Fibroblast of lung (primary cell): ENCODE results near the gene MAP6.

ENCODE experiments used
- CTCF ChIP-seq, 2 donors: IDR thresholded peaks in 1 of 2; conservative IDR thresholded peaks in 1 of 2; 1 replicate in 1 of 2; 2 replicates in 1 of 2; pipeline ENCODE4 v1.5.1; 2011 to 2012; ENCODE audit warnings: low read length in 2 of 2, control low read depth in 1 of 2, inconsistent platforms in 1 of 2, low read depth in 1 of 2, mild to moderate bottlenecking in 1 of 2
- EZH2 ChIP-seq: IDR thresholded peaks from 2 replicates; pipeline ENCODE4 v1.5.1; 2012; ENCODE audit warnings: low read length, control low read depth, mild to moderate bottlenecking; ENCODE audit errors: missing control alignments

DNA sequence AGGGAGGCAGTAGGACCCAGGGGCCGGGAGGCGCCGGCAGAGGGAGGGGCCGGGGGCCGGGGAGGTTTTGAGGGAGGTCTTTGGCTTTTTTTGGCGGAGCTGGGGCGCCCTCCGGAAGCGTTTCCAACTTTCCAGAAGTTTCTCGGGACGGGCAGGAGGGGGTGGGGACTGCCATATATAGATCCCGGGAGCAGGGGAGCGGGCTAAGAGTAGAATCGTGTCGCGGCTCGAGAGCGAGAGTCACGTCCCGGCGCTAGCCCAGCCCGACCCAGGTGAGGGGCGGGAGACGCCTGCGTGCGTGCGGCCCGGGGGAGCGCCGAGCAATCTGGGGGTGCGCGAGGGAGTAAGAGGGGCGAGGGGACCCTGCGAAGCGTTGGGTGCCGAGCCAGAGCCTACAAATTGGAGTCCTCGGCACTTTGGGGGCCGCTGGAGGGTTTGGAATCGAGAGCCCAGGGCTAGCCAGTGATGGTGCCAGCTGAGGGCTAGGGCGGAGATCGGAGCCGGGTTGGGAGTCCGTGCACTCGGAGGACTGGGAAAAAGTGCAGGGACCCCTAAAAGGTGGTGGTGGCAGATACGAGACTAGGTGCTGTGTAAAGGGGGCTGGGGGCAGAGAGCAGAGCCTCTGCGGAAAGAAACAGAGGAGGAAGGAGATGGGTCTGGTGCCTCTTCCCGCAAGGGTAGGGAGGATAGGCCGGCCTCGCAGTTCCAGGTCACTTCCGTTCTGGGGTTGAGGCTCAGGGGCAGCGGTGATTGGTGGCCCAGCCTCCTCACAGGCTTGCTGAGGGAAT lies 106.6 kb downstream of the MAP6 start, which contains the start of gene SERPINH1:
- TF ChIP-seq EZH2 (no peak), CTCF (conservative IDR thresholded peaks at IDR 0.05 in 1 of 2, IDR thresholded peaks at IDR 0.05 in 1 of 2; ENCODE audit: low read depth in 1 of 2, low read length in 2 of 2) (no peak)
